Adipocyte (in vitro differentiated cells): ENCODE results near the gene ZRANB3.
"Not testable (repeated sequence)": the region's sequence is repeated elsewhere in the genome, so short reads cannot be mapped to it uniquely, and the experiment has no call there.

ENCODE experiments used
- DNase-seq: peaks from one replicate; pipeline ENCODE4 v3.0.0-alpha.2; 2015; ENCODE audit warnings: low read depth
- H3K27me3 ChIP-seq: replicated peaks from 2 replicates; pipeline ENCODE4 v1.7.0; 2013; ENCODE audit warnings: mild to moderate bottlenecking, low read length, moderate library complexity; ENCODE audit not compliant: control insufficient read depth, insufficient read depth
- H3K36me3 ChIP-seq: 2 replicates; pipeline ENCODE4 v1.7.0; 2013; ENCODE audit warnings: low read length, mild to moderate bottlenecking, moderate library complexity; ENCODE audit not compliant: control insufficient read depth, insufficient read depth, severe bottlenecking
- H3K4me1 ChIP-seq: 2 replicates; pipeline ENCODE4 v1.7.0; 2013; ENCODE audit warnings: mild to moderate bottlenecking, low read length, moderate library complexity; ENCODE audit not compliant: control insufficient read depth, insufficient read depth
- H3K4me3 ChIP-seq: 2 replicates; pipeline ENCODE4 v1.7.0; 2013; ENCODE audit warnings: mild to moderate bottlenecking, low read length, moderate library complexity
- H3K9ac ChIP-seq: 2 replicates; pipeline ENCODE4 v1.7.0; 2013; ENCODE audit warnings: mild to moderate bottlenecking, low read length, moderate library complexity
- H3K9me3 ChIP-seq: 2 replicates; pipeline ENCODE4 v1.7.0; 2013; ENCODE audit warnings: mild to moderate bottlenecking, low read length, moderate library complexity; ENCODE audit not compliant: control insufficient read depth

Gene ZRANB3

GRCh38 chr2:135485441-135485840 is 45.6 kb downstream of the ZRANB3 start:
- no peaks in the 10 kb centered on the region for H3K4me1 ChIP-seq
- H3K27me3 ChIP-seq = no peaks in the 10 kb centered on the region
- no peak for DNase-seq
- H3K4me3 ChIP-seq = no peak overlapping the region
- peaks cover 4% of the 10 kb centered on the region for H3K9me3 ChIP-seq
- H3K36me3 ChIP-seq = peaks cover 5% of the 10 kb centered on the region
- no peak overlapping the region for H3K9ac ChIP-seq

- no peak overlapping the region for H3K9ac ChIP-seq
- no peak for DNase-seq
Observed at GRCh38 chr2:135475128-135475527, 55.9 kb downstream of the ZRANB3 start.

GRCh38 chr2:135473567-135473966 is 57.5 kb downstream of the ZRANB3 start:
- Histone ChIP-seq H3K4me3 (no peak overlapping the region), H3K36me3 (no peaks in the 10 kb centered on the region), H3K4me1 (peaks cover 6% of the 10 kb centered on the region), H3K27me3 (no peaks in the 10 kb centered on the region), H3K9me3 (no peaks in the 10 kb centered on the region), H3K9ac (no peak overlapping the region)
- DNase-seq = peak; percentile 48

More at GRCh38 chr2:135475128-135475527, 55.9 kb downstream of the ZRANB3 start:
- Histone ChIP-seq H3K4me3 (no peak overlapping the region), H3K36me3 (no peaks in the 10 kb centered on the region), H3K27me3 (no peaks in the 10 kb centered on the region), H3K4me1 (peaks cover 6% of the 10 kb centered on the region), H3K9me3 (no peaks in the 10 kb centered on the region)

GRCh38 chr2:135471106-135471505 is 59.9 kb downstream of the ZRANB3 start:
- Histone ChIP-seq H3K36me3 (no peaks in the 10 kb centered on the region), H3K9me3 (no peaks in the 10 kb centered on the region), H3K27me3 (no peaks in the 10 kb centered on the region), H3K4me3 (no peak overlapping the region), H3K9ac (no peak overlapping the region), H3K4me1 (peaks cover 6% of the 10 kb centered on the region)
- no peak for DNase-seq

- H3K4me1 ChIP-seq = no peaks in the 10 kb centered on the region
- H3K9ac ChIP-seq = no peak overlapping the region
- no peak for DNase-seq
- H3K36me3 ChIP-seq = no peaks in the 10 kb centered on the region
- H3K4me3 ChIP-seq = no peak overlapping the region
- peaks cover 2% of the 10 kb centered on the region for H3K9me3 ChIP-seq
- no peaks in the 10 kb centered on the region for H3K27me3 ChIP-seq
Observed at GRCh38 chr2:135457279-135457678, 73.7 kb downstream of the ZRANB3 start.

- H3K4me1 ChIP-seq = no peaks in the 10 kb centered on the region
- no peak overlapping the region for H3K4me3 ChIP-seq
- peaks cover 2% of the 10 kb centered on the region for H3K9me3 ChIP-seq
- no peaks in the 10 kb centered on the region for H3K36me3 ChIP-seq
- no peaks in the 10 kb centered on the region for H3K27me3 ChIP-seq
- no peak for DNase-seq
- H3K9ac ChIP-seq = no peak overlapping the region
Observed at GRCh38 chr2:135456835-135457234, 74.2 kb downstream of the ZRANB3 start.

- no peak overlapping the region for H3K9ac ChIP-seq
- H3K36me3 ChIP-seq = no peaks in the 10 kb centered on the region
- no peaks in the 10 kb centered on the region for H3K27me3 ChIP-seq
- no peak for DNase-seq
- H3K9me3 ChIP-seq = peaks cover 2% of the 10 kb centered on the region
- H3K4me1 ChIP-seq = no peaks in the 10 kb centered on the region
- no peak overlapping the region for H3K4me3 ChIP-seq
Observed at GRCh38 chr2:135456431-135456830, 74.6 kb downstream of the ZRANB3 start.

GRCh38 chr2:135454608-135455007 is 76.4 kb downstream of the ZRANB3 start:
- no peak for DNase-seq
- H3K27me3 ChIP-seq = no peaks in the 10 kb centered on the region
- no peak overlapping the region for H3K4me3 ChIP-seq
- H3K4me1 ChIP-seq = no peaks in the 10 kb centered on the region
- peaks cover 2% of the 10 kb centered on the region for H3K9me3 ChIP-seq
- H3K36me3 ChIP-seq = no peaks in the 10 kb centered on the region
- H3K9ac ChIP-seq = no peak overlapping the region

- not testable (repeated sequence) for H3K4me3 ChIP-seq, H3K36me3 ChIP-seq, DNase-seq, H3K27me3 ChIP-seq, H3K9ac ChIP-seq, H3K4me1 ChIP-seq, H3K9me3 ChIP-seq
Observed at GRCh38 chr2:135453027-135453426, 78.0 kb downstream of the ZRANB3 start.

- H3K9me3 ChIP-seq = peaks cover 2% of the 10 kb centered on the region
- no peak overlapping the region for H3K9ac ChIP-seq
- no peaks in the 10 kb centered on the region for H3K4me1 ChIP-seq
- DNase-seq = no peak
- H3K27me3 ChIP-seq = no peaks in the 10 kb centered on the region
- H3K36me3 ChIP-seq = no peaks in the 10 kb centered on the region
- no peak overlapping the region for H3K4me3 ChIP-seq
Observed at GRCh38 chr2:135451966-135452365, 79.1 kb downstream of the ZRANB3 start.

GRCh38 chr2:135443013-135443412 is 88.0 kb downstream of the ZRANB3 start:
- not testable (repeated sequence) for H3K9ac ChIP-seq, H3K9me3 ChIP-seq, H3K27me3 ChIP-seq, H3K36me3 ChIP-seq, H3K4me3 ChIP-seq, DNase-seq, H3K4me1 ChIP-seq

- DNase-seq, H3K4me3 ChIP-seq, H3K9ac ChIP-seq, H3K27me3 ChIP-seq, H3K9me3 ChIP-seq, H3K4me1 ChIP-seq, H3K36me3 ChIP-seq: not testable (repeated sequence)
Observed at GRCh38 chr2:135435155-135435554, 95.9 kb downstream of the ZRANB3 start.
